ENCODE results near the gene PRDM2.
A peak's percentile ranks its signal among the peaks of the same experiment; 100 is the strongest.
"Not testable (repeated sequence)": the region's sequence is repeated elsewhere in the genome, so short reads cannot be mapped to it uniquely, and the experiment has no call there.

PRDM2 gene

GRCh38 chr1:13666317-13666716 lies 33.7 kb upstream of the PRDM2 start:
- DNase-seq (ENCODE audit: extremely low read depth, low read depth): no peak
- TF ChIP-seq CTCF (IDR thresholded peaks at IDR 0.05; ENCODE audit: low read depth, low read length): no peak

GRCh38 chr1:13667691-13668090 lies 32.3 kb upstream of the PRDM2 start:
- no peak for TF ChIP-seq CTCF (IDR thresholded peaks at IDR 0.05; ENCODE audit: low read depth, low read length)
- no peak for DNase-seq (ENCODE audit: extremely low read depth, low read depth)

GRCh38 chr1:13674377-13674776 lies 25.6 kb upstream of the PRDM2 start:
- TF ChIP-seq CTCF (IDR thresholded peaks at IDR 0.05; ENCODE audit: low read depth, low read length): no peak
- no peak for DNase-seq (ENCODE audit: extremely low read depth, low read depth)

GRCh38 chr1:13675151-13675651 lies 24.8 kb upstream of the PRDM2 start:
- peak; percentile 46 for DNase-seq (ENCODE audit: extremely low read depth, low read depth)
- no peak for TF ChIP-seq CTCF (IDR thresholded peaks at IDR 0.05; ENCODE audit: low read depth, low read length)

GRCh38 chr1:13677896-13678295 lies 22.1 kb upstream of the PRDM2 start:
- DNase-seq (ENCODE audit: extremely low read depth, low read depth): no peak
- TF ChIP-seq CTCF (IDR thresholded peaks at IDR 0.05; ENCODE audit: low read depth, low read length): no peak

GRCh38 chr1:13679651-13680050 lies 20.3 kb upstream of the PRDM2 start:
- no peak for DNase-seq (ENCODE audit: extremely low read depth, low read depth)
- TF ChIP-seq CTCF (IDR thresholded peaks at IDR 0.05; ENCODE audit: low read depth, low read length): 0 out of 2 replicates have a peak, but pooled peaks have one; percentile 0

- DNase-seq (ENCODE audit: extremely low read depth, low read depth): not testable (repeated sequence)
These were observed 19.4 kb upstream of the PRDM2 start for GRCh38 chr1:13680609-13681008.

GRCh38 chr1:13681921-13682320 lies 18.1 kb upstream of the PRDM2 start:
- no peak for DNase-seq (ENCODE audit: extremely low read depth, low read depth)
- TF ChIP-seq CTCF (IDR thresholded peaks at IDR 0.05; ENCODE audit: low read depth, low read length): no peak
